GM18868 (cell line): ENCODE measurements around the gene OTOF.
"Not testable (repeated sequence)": the region's sequence is repeated elsewhere in the genome, so short reads cannot be mapped to it uniquely, and the experiment has no call there.

Experiments
- ATAC-seq: cut with Tn5 transposase; IDR thresholded peaks from one replicate; pipeline ENCODE4 v1.9.1; 2021; ENCODE audit warnings: mild to moderate bottlenecking, moderate library complexity; ENCODE audit not compliant: unreplicated experiment

OTOF gene

DNA sequence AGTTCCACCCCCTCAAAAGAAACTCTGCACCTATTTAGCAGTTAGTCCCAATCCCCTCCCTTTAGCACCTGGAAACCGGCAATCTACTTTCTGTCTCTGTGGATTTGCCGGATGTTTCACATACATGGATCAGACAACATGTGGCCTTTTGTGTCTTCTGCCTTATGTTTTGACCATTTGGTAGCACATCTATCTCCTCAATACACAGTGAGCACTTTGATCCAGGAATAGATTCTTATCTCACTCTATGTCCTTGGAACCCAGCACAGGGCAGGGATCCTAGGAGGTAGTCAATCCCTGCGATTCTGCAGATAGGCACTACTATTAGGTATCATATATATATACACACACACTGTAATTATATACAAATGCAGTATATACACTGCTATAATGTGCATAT, 3.8 kb upstream of the OTOF start:
- no peak for ATAC-seq

DNA sequence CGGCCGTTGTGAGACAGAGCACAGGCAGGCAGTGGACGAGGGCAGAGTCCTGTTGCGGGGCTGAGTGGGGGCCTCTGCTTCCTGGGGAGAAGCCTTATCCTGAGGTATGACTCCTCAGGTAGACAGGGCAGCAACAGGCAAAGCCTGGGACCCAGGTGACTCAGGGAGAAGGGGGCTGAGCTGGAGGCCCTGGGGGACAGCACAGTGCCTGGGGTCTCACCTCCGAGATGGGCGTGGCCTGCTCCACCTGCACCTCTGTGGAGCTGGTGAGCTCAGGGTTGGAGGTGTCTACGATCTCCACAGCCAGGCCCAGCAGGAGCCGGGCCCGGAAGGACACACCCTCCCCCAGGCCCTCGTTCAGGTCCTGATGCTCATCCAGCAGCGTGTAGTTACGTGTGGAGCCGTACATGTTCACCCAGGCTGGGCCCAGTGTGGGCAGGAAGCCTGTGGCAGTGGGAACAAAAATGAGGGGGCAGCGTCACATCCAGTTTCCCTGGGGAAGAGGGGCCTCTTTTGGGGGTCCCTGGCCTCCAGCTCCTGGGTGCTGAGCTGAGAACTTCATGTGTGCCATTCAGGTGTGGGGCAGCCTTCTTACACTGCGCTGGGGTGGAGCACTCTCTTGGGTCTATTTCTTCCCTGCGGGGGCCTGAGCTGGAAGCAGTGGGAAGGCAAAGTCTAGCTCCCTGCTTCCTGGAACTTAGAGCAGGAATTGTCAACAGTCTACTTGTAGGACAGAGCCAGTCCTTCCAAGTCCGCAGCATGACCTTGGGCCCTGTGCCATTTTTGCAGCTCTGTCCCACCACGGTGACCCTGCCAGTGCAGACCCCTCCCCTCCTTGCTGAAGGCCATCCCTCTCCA, 2.9 kb upstream of the OTOF start:
- no peak for ATAC-seq

DNA sequence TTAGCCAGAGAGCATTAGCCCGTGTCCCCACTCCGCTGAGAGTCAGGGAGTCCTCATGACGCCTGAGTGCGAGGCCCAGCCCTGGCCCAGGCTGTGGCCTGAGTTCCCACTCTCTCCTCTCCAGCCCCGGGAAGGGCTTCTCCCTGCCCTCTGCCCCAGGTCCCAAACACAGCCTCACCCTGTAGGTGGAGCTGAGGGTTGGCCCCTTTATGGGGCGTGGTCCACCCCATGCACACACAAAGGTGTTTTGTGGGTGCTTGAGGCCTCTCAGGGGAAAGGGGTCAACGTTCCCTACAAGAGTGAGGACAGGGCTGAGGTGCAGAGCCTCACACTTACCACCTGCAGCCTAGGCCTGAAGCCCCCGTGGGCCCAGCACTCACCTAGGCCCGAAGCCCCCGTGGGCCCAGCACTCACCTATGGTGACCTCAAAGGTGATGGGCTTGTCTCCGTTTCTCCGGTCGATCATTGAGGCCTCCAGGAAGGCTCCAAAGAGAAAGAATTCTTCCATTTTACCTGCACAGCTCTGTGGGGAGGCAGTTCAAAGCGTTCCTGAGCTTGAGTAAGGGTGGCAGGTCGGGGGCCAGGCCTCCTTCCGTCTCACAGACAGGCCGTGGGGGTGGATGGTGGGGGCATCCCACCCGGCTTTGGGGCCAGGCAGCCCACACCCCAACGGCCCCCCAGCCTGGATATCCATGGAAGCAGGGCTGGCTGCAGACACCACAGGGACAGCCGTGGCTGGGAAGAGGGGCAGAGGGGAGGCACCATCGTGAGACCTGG, 2.1 kb upstream of the OTOF start:
- no peak for ATAC-seq

DNA sequence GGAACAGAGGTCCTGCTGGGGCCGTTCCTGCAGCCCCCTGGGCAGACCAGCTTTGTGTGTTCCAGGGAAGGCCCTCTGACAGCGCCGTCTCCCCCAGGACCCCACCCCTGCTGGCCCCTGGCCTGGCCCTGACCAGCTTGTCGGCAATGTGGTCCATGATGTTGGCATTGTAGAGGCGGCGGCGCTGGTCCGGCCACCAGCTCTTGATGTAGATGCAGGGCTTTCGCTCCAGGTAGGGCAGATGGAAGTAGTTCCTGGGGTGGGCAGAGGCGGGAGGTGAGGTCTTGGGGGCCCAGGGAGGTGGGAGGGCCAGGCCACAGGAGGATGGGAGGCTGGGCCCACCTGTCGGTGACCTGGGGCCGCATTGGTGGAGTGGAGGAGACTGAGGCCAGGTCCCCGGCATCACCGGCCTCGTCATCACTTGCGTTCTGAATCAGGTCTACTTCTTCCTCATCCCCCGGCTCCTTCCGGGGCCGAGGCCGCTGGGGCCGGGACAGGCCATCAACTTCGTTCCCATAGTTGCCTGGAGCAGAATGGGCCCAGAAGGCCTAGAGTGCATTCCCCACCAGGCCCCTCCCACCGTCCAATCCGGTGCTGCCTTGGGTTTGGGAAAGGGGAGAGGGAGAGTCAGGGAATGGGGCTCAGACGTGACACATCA, 1.3 kb upstream of the OTOF start:
- no peak for ATAC-seq

DNA sequence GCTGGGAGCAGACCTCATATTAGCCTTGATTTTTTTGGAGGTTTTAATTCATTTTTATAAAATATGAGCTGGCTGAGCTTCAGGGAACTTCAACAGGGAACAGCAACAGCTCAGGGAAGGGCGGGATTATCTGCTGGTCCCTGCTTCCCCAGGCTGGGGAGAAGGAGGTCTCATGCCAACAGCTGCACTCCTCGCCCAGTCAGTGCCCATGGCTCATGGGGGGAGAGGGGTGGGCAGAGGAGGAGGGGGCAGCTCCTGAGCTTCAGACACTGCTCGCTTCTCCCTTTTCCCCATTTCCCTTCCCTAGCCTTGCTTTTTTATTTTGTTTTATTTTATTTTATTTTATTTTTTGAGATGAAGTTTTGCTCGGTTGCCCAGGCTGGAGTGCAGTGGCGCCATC, 442 bp upstream of the OTOF start:
- no peak for ATAC-seq

DNA sequence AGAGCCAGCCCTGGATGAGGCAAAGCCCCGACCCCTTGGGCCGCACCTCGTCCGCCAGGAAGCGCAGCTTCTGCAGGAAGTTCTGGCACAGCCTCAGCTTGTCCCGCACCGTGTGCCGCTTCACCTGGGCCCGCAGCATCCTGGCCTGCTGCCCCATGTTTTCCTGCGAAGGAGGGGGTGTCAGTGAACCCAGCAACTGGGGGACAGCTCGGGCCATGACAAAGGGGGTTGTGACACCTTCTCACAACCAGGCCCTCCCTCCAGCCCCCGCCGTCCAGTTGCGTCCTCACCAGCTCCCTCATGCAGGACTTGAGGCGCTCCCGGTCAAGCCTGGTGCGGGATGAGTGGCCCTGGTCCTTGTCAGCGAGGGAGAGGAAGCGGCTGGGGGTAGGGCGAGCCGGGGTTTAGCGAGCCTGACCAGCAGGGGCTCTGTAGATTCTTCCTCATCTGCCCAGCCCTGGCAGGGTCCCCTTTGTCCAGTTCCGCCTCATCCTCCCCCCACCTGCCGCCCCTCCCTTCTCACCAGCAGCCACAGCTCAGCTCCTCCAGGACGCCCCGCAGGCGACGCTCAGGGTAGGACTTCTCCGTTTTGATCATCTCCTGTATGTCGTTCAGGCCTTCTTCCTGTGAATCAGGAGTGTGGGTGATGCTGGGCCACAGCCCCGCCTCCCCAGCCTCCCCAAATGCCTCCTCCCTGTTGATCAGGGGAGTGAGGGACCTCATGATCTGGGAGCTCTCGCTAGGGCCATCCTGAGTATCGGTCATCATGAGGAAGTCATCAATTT, 606 bp downstream of the OTOF start:
- ATAC-seq, result no peak

DNA sequence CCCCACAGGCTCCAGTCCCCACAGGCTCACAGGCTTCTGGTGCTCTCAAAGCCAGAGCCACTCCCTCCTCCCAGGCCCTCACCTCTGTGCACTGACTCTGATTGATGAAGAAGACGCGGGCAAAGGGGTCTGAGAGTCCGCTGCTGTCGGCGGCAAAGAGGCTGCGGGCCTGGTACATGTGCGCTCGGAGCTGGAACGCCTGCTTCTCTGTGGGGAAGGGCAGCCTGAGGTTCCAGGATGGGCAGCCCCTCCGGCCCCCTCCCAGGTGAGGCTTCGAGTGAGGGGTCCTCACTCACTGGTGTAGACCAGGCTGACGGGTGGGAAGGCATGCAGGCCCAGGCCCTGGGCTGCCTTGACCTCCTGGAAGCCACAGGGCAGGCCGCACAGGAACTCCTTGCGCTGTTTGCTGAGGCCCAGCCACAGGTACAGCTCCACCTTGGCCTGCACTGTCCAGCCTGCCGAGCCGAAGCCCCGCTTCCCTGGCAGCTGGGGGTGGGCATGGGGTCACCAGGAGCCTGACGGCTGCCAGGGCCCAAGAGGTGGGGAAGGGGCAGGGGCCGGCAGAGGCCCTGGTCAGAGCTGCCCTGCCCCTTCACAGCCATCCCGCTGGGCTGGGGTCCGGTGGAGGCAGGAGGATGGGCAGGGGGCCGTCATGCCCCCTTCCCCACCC, 2.0 kb downstream of the OTOF start:
- no peak for ATAC-seq

DNA sequence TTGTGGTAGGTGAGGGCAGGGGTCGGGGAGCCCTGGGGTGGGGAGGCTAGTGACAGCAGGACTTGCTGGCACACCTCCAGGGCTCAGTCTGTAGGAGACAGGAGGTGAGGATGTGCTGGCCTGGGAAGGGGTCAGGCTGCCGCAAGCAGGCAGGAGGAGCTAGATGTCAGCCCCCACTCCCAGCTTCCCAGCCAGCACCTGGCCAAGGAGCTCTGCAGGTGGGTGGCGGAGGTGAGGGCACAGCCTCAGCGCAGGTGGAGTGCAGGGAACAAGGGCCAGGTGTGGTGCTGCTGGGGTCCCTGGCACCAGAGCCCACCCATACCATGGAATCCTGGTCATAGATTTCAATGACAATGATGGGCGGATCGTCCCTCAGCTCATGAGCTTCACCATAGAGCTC, 2.9 kb downstream of the OTOF start:
- ATAC-seq, result no peak

DNA sequence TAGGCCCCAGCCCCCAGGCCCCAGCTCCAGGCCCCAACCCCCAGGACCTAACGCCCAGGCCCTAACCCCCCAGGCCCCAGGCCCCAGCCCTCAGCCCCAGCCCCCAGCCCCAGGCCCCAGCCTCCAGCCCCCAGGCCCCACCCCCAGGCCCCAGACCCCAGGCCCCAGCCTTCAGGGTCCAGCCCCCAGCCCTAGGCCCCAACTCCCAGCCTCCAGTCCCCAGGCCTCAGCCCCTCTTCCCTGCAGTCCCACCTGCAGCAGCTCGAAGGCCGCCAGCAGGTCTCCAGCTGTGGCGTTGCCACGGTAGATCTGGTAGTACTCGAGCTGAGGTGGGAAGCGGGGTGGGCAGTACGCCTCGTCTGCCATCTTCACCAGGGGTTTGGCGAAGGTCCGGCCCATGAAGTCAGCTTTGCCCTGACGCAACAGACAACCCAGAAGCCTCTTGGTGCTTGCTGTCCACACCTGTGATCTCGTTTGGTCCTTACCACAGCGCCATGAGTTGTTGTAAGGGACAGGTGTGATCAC, 3.6 kb downstream of the OTOF start:
- ATAC-seq, result no peak

DNA sequence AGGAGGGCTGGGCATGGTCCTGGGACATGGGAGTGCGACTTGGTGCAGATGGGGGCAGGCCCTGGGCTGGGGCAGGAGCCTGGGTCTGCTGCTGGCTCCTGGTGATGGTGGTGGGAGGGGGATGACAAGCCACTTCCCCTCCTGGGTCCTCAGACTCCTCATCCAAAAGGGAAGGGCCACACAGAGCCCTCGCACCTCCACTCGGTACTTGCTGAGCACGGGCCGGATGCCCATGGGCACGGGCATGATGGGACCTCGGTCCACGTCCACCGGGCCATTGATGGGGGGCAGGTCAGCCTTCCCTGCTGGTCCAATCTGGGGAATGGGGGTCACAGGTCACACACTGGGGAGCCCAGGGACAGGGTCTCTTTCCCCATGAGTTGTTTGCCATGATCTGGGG, 4.1 kb downstream of the OTOF start:
- no peak for ATAC-seq

DNA sequence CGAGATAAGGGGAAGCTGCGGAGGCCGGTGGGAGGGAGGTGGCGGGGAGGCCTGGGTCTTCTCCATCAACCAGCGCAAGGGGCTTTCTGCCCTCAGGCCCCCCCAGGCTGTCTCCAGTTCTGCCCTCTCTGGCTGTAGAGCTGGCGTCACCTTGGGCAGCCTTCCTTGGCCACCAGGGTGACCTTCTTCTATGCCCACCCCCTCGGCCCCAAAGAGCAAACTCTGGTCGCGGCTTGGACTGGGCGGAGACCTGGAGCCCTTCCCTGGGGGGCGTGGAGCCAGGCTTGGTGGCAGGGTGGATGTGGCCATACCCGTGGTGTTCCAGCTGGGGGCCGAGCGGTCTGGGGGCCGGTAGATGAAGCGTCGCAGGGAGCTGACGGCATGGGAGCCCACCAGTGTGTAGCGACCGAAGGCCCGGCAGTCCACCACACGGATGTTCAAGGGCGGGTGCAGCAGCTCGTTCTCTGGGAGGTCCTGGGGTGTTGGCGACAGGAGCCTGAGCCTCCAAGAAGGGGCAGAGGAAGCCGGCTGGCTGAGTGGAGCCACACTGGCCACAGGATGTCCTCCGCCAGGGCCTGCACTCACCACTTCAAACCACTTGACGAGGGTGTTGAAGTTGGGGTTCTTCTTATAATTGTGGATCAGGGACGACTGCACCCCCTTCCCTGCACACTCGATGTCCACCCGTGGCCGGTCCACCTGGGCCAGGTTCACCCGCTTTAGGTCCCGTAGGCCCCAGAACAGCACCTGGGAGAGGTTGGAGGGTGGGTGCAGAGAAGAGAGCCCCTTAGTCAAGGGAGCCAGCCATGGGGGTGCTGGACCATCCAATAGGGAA, 4.9 kb downstream of the OTOF start:
- ATAC-seq, result no peak

DNA sequence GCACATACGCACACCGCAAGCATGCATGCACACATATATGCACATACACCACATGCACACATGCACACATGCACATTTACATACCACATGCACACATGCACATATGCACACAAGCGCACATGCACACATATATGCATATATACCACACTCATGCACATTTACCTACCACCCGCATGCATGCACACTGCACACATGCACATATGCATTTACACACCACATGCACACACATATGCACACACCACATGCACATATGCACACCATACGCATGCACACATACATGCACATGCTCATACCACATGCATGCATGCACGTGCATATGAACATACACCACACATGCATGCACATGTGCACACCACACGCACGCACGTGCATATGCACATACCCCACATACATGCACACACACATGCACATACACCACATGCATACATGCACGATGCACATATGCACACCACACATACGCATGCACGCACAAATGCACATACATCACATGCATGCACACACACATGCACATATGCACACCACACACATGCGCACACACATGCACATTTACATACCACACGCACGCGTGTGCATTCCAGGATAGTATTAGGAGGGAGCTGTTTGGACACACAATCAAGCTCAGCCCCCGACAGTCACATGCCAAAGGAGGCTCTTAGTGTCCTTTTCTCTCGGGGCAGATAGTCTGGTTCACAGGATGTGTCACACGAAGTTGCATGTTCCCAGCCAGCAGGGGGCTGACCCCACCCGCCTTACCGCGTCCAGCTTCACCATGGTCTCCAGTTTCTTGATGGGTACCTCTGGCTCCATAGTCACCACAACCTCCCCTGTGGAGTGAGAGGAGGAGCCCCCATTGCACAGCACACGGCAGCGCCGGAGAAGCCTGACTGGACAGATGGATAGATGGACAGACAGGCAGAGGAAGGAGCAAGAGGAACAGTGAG, 5.9 kb downstream of the OTOF start:
- no peak for ATAC-seq

DNA sequence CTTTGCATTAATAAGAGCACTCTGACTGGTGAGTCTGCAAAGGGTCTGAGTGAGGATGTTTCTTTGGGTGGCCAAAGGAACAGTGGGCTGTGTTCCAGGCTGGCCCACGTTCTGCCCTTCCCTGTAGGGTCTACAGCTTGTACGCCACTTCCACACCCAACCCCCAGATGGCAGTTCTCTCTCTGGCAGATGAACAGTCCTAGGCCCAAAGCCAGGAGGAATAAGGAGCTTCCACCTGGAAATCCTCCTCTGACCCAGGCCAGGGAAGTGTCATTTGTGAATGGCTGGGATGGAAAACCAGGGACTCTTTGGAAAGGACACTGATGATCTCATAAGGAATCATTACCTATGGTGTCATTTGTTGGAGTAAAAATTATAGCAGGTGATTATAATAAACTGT, 6.6 kb downstream of the OTOF start:
- ATAC-seq, result no peak

DNA sequence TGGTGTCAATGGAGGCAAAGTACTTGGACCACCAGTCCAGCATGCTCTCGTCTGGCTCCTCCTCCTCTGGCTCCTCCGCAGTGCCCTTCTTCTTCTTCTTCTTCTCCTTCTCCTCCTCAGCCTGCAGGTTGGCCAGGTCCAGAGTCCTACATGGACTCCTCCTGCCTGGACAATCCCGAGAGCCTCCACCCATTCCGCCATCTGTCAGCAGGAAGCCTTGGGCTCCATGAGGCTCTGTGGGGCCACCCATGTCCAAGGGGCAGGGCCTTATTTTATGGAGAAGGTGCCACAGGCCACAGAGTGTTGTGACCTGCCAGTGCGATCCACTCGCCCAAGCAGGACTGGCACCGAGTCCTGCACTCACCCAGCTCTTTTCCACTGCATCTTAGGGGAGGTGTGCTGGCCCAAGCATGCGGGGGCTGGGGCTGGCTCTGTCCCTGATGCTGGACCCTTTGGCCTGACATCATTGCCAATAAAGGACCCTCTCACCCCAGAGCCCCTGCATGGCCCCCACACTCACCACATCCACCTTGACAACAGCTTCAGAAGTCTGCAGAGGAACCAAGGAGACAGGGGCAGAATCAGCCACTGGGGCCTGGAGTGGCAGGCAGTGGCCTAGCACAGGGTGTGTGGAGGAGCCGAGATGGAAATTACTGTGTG, 7.2 kb downstream of the OTOF start:
- ATAC-seq, result no peak

DNA sequence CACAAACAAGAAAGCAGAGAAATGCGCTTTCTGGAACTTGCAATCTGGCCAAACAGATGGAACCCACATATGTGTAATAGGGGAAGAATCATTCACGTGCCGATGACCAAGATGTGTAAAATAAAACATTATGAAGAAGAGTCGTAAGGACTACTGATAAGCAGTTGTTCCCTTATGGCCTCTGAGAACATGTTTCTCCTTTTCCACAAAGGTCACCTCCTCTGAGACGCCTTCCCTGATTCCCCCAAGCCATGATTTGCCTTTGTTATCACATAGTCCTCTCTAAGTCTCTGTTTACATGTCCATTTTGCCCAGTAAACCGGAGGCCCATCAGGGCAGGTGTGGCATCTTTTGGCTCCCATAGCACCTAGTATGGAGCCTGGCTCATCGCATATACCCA, 8.0 kb downstream of the OTOF start:
- no peak for ATAC-seq

DNA sequence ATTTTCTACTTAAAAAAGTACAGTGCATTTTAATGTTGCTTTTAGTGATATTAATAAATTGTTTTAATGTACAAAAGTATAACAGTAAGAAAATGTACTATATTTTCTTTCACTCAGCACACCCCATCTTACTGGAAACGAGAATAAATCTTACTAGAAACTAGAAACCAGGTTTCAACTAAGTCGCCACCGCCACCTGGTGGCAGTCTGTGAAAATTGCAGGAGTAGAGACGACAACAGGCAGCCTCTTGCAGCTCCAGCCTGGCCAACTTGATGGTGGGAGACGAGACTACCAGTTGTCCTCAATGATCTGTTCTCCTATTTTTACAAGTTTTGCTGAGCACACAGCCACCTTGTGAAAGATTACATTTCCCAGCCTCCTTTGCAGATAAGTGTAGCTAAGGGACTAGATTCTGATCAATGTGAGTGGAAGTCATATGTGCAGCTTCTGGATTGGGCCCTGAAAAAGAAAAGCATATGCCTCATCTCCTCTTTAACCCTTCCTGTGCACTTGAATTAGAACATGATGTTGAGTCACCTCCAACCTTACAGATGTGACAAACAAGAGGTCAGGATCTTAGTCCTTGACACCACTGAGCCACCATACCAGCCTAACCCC, 8.7 kb downstream of the OTOF start:
- ATAC-seq, result no peak

DNA sequence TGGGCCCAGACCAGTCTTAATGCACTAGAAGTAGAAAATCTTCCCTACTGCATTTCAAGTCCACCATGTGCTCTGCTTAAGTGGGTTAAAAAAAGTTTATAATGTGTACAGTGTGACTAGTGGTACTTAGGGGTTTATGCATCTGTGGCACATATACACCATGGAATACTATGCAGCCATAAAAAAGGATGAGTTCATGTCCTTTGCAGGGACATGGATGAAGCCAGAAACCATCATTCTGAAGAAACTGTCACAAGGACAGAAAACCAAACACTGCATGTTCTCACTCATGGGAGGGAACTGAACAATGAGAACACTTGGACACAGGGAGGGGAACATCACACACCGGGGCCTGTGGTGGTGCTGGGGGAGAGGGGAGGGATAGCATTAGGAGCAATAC, 9.4 kb downstream of the OTOF start:
- ATAC-seq, result not testable (repeated sequence)
